Body of pancreas (tissue), 4 donors: ENCODE data around the gene SIL1. TPM values are rescaled to one million over a fixed set of nuclear protein-coding genes. Genes with fewer than 3 reads are reported as not detected.

Experiments used
- ATAC-seq: fragments of 150-250 bp; one replicate; pipeline ENCODE4 v1.9.1; 2016
- DNase-seq, 4 donors: peaks; one replicate each; pipeline ENCODE4 v3.0.0-alpha.2; 2019
- H3K27ac ChIP-seq, 4 donors: fragments of 200-600 bp; sonication (generic); 1 replicate in 3 of 4; 2 replicates in 1 of 4; pipeline versions ENCODE4 v1.5.1 to v1.6.1; 2016 to 2019; ENCODE audit warnings: mild to moderate bottlenecking in 1 of 4, mixed read lengths in 1 of 4, moderate library complexity in 1 of 4
- H3K27me3 ChIP-seq, 2 donors: fragments of 200-600 bp; sonication (generic); one replicate each; pipeline ENCODE4 v1.6.0; 2016; ENCODE audit warnings: mild to moderate bottlenecking in 1 of 2
- H3K36me3 ChIP-seq, 2 donors: fragments of 200-600 bp; sonication (generic); replicated peaks in 1 of 2; 2 replicates each; pipeline ENCODE4 v1.5.1; 2016; ENCODE audit warnings: low read depth in 2 of 2; ENCODE audit not compliant: insufficient read depth in 1 of 2
- H3K4me1 ChIP-seq: fragments of 200-600 bp; sonication (generic); one replicate; pipeline ENCODE4 v1.6.0; 2016
- H3K4me3 ChIP-seq, 2 donors: fragments of 200-600 bp; sonication (generic); 1 replicate in 1 of 2; 2 replicates in 1 of 2; pipeline ENCODE4 v1.5.1; 2016 to 2019
- H3K9me3 ChIP-seq, 3 donors: fragments of 200-600 bp; sonication (generic); 1 replicate in 2 of 3; 2 replicates in 1 of 3; pipeline ENCODE4 v1.5.1; 2016
- POLR2A ChIP-seq, 3 donors: fragments of 450-650 bp; IDR thresholded peaks; one replicate each; pipeline ENCODE4 v1.6.1; 2016; ENCODE audit warnings: antibody characterized with exemption in 3 of 3, mild to moderate bottlenecking in 2 of 3
- WGBS, 2 donors: methylation state at CpG; one replicate each; pipeline ENCODE4 v1.1.5; 2017; 5-methylcytosine and 5-hydroxymethylcytosine counted together
- intact Hi-C: fragments of 100-400 bp; cut with DNase I; formaldehyde crosslinking; loops from one replicate; pipeline ENCODE4 v1.15.1; 2023
- total RNA-seq, 2 donors: library from RNA; depleted of rRNA; stranded (reverse); fragments of >200 nt; gene quantifications; one replicate each; pipeline ENCODE4 v1.1.0, GENCODE V29; 2016
- TF ChIP-seq, protein P1 (sequence below), 7 experiments: fragments of 450-650 bp in 4 of 7; fragments of 200-600 bp in 3 of 7; sonication (generic) in 3 of 7; IDR thresholded peaks; one replicate each; pipeline ENCODE4 v1.5.1; 2016 to 2019; ENCODE audit warnings: antibody characterized with exemption in 7 of 7

The SIL1 gene
- total RNA-seq, 2 donors from 2014 or later = 57.6 to 124 TPM

GRCh38 chr5:138986186-138986800 lies 211.9 kb downstream of the SIL1 start:
- DNase-seq (no peak), ATAC-seq (no peak)
- no peaks in the 10 kb centered on the region for H3K4me1 ChIP-seq
- intact Hi-C loops = no loop called here
- WGBS, 2 donors = 86 to 88% methylated on average over 5 of the region's 5 CpGs
- H3K9me3 ChIP-seq = no peaks in the 10 kb centered on the region
- H3K27ac ChIP-seq = no peak overlapping the region
- no peaks in the 10 kb centered on the region for H3K36me3 ChIP-seq
- H3K27me3 ChIP-seq = no peaks in the 10 kb centered on the region
- TF ChIP-seq POLR2A (IDR thresholded peaks at IDR 0.05) = no peak
- TF ChIP-seq, protein P1, sequence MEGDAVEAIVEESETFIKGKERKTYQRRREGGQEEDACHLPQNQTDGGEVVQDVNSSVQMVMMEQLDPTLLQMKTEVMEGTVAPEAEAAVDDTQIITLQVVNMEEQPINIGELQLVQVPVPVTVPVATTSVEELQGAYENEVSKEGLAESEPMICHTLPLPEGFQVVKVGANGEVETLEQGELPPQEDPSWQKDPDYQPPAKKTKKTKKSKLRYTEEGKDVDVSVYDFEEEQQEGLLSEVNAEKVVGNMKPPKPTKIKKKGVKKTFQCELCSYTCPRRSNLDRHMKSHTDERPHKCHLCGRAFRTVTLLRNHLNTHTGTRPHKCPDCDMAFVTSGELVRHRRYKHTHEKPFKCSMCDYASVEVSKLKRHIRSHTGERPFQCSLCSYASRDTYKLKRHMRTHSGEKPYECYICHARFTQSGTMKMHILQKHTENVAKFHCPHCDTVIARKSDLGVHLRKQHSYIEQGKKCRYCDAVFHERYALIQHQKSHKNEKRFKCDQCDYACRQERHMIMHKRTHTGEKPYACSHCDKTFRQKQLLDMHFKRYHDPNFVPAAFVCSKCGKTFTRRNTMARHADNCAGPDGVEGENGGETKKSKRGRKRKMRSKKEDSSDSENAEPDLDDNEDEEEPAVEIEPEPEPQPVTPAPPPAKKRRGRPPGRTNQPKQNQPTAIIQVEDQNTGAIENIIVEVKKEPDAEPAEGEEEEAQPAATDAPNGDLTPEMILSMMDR (IDR thresholded peaks at IDR 0.05) = no peak
- H3K4me3 ChIP-seq = no peak overlapping the region

- 85 to 100% methylated on average over 1 to 6 of the region's 6 CpGs for WGBS, 2 donors
- intact Hi-C loops = no loop called here
- DNase-seq = no peak
- Histone ChIP-seq H3K9me3 (no peaks in the 10 kb centered on the region), H3K27ac (no peak overlapping the region), H3K27me3 (no peaks in the 10 kb centered on the region), H3K4me3 (no peak overlapping the region), H3K36me3 (no peaks in the 10 kb centered on the region), H3K4me1 (no peaks in the 10 kb centered on the region)
- no peak for ATAC-seq
- TF ChIP-seq POLR2A (IDR thresholded peaks at IDR 0.05) = no peak
- TF ChIP-seq, protein P1 (IDR thresholded peaks at IDR 0.05) = no peak
These were observed 212.5 kb downstream of the SIL1 start for GRCh38 chr5:138985683-138986082.

GRCh38 chr5:138985256-138985655 lies 212.9 kb downstream of the SIL1 start:
- Histone ChIP-seq H3K27me3 (no peaks in the 10 kb centered on the region), H3K4me1 (no peaks in the 10 kb centered on the region), H3K27ac (no peak overlapping the region), H3K4me3 (no peak overlapping the region), H3K36me3 (no peaks in the 10 kb centered on the region), H3K9me3 (no peaks in the 10 kb centered on the region)
- ATAC-seq = no peak
- no peak for TF ChIP-seq POLR2A (IDR thresholded peaks at IDR 0.05)
- TF ChIP-seq, protein P1 (IDR thresholded peaks at IDR 0.05) = no peak
- no peak for DNase-seq
- 81 to 89% methylated on average over 4 of the region's 4 CpGs for WGBS, 2 donors
- intact Hi-C loops = no loop called here

GRCh38 chr5:138983984-138984383 lies 214.2 kb downstream of the SIL1 start:
- Histone ChIP-seq H3K27me3 (no peaks in the 10 kb centered on the region), H3K4me1 (no peaks in the 10 kb centered on the region), H3K27ac (no peak overlapping the region), H3K4me3 (no peak overlapping the region), H3K9me3 (no peaks in the 10 kb centered on the region), H3K36me3 (no peaks in the 10 kb centered on the region)
- 74 to 79% methylated on average over 2 of the region's 2 CpGs for WGBS, 2 donors
- DNase-seq = no peak
- ATAC-seq = no peak
- intact Hi-C loops = no loop called here
- no peak for TF ChIP-seq POLR2A (IDR thresholded peaks at IDR 0.05)
- TF ChIP-seq, protein P1 (IDR thresholded peaks at IDR 0.05) = no peak

DNA sequence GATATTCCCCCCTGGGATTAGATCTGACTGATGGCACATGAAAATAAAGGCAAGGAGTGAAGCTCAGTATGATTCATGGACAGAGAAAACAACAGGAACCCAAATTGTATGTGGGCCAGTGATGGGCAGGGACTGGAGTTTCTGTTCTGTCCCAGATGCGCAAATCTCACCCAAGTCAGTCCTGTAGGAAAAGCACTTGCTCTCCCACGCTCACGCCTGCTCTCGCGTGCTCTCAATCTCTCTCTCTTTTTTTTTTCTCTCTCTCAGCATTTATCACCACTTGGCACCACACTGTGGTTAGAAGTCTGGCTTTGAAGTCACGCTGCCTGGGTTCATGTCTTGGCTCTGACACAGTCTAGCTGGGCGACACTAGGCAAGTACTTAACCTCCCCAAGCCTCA lies 216.6 kb downstream of the SIL1 start:
- ATAC-seq = no peak
- Histone ChIP-seq H3K27ac (no peak overlapping the region), H3K4me1 (no peaks in the 10 kb centered on the region), H3K4me3 (no peak overlapping the region), H3K36me3 (no peaks in the 10 kb centered on the region), H3K9me3 (no peaks in the 10 kb centered on the region), H3K27me3 (no peaks in the 10 kb centered on the region)
- intact Hi-C loops = no loop called here
- no peak for DNase-seq
- whole genome bisulfite sequencing, 2 donors = 72 to 84% methylated on average over 7 of the region's 7 CpGs
- TF ChIP-seq POLR2A (IDR thresholded peaks at IDR 0.05) = no peak
- TF ChIP-seq, protein P1 (IDR thresholded peaks at IDR 0.05) = no peak
